Neural cell (in vitro differentiated cells): Measurements from ENCODE around the gene ST6GAL1.

Experiments
- EZH2 ChIP-seq: fragments of 200-600, 300-800 bp; shearing (Covaris generic), sonication (generic); IDR thresholded peaks from 2 replicates; pipeline ENCODE4 v1.6.1; 2014; ENCODE audit warnings: antibody characterized with exemption, low read length, borderline replicate concordance, mild to moderate bottlenecking; ENCODE audit not compliant: insufficient read depth, poor library complexity, severe bottlenecking
- POLR2AphosphoS5 ChIP-seq: IDR thresholded peaks from 2 replicates; pipeline ENCODE4 v1.6.1; 2012
- TAF1 ChIP-seq: IDR thresholded peaks from 2 replicates; pipeline ENCODE4 v1.6.1; 2012; ENCODE audit warnings: low read depth
- TF ChIP-seq, protein P1 (sequence below): IDR thresholded peaks from 2 replicates; pipeline ENCODE4 v1.6.1; 2012; ENCODE audit warnings: borderline replicate concordance
- TF ChIP-seq, protein P2 (sequence below): fragments of 450-650 bp; IDR thresholded peaks from 2 replicates; pipeline ENCODE4 v1.5.1; 2014; ENCODE audit warnings: antibody characterized with exemption, mild to moderate bottlenecking, moderate library complexity; ENCODE audit not compliant: poor library complexity, severe bottlenecking

DNA sequence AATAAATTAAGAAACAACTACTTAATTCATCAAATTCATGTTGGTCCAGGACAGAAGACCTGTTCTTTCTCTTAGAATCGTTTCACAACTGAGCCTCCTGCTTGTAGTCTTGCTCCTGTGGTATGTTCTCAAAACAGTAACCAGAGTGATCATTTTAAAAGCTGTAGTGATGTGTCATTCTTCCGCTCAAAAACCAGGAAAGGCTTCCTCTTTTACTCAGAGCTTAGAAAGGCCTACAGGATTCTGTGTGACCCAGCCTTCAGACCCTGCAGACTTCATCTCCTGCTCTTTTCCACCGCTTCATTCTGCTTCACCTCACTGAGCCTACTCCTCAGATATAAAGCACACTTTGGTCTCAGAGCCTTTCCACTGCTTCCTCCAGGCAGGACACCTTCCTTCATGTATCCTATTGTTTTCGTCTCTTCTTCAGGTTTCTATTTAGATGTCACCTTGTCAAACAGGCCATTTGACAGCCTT, 22.7 kb downstream of the ST6GAL1 start:
- TF ChIP-seq, protein P1, sequence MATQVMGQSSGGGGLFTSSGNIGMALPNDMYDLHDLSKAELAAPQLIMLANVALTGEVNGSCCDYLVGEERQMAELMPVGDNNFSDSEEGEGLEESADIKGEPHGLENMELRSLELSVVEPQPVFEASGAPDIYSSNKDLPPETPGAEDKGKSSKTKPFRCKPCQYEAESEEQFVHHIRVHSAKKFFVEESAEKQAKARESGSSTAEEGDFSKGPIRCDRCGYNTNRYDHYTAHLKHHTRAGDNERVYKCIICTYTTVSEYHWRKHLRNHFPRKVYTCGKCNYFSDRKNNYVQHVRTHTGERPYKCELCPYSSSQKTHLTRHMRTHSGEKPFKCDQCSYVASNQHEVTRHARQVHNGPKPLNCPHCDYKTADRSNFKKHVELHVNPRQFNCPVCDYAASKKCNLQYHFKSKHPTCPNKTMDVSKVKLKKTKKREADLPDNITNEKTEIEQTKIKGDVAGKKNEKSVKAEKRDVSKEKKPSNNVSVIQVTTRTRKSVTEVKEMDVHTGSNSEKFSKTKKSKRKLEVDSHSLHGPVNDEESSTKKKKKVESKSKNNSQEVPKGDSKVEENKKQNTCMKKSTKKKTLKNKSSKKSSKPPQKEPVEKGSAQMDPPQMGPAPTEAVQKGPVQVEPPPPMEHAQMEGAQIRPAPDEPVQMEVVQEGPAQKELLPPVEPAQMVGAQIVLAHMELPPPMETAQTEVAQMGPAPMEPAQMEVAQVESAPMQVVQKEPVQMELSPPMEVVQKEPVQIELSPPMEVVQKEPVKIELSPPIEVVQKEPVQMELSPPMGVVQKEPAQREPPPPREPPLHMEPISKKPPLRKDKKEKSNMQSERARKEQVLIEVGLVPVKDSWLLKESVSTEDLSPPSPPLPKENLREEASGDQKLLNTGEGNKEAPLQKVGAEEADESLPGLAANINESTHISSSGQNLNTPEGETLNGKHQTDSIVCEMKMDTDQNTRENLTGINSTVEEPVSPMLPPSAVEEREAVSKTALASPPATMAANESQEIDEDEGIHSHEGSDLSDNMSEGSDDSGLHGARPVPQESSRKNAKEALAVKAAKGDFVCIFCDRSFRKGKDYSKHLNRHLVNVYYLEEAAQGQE, result no peak
- TF ChIP-seq, protein P2, sequence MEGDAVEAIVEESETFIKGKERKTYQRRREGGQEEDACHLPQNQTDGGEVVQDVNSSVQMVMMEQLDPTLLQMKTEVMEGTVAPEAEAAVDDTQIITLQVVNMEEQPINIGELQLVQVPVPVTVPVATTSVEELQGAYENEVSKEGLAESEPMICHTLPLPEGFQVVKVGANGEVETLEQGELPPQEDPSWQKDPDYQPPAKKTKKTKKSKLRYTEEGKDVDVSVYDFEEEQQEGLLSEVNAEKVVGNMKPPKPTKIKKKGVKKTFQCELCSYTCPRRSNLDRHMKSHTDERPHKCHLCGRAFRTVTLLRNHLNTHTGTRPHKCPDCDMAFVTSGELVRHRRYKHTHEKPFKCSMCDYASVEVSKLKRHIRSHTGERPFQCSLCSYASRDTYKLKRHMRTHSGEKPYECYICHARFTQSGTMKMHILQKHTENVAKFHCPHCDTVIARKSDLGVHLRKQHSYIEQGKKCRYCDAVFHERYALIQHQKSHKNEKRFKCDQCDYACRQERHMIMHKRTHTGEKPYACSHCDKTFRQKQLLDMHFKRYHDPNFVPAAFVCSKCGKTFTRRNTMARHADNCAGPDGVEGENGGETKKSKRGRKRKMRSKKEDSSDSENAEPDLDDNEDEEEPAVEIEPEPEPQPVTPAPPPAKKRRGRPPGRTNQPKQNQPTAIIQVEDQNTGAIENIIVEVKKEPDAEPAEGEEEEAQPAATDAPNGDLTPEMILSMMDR, result no peak
- TF ChIP-seq EZH2 (no peak), TAF1 (no peak), POLR2AphosphoS5 (no peak)
